ENCODE results near the gene TP53AIP1.

The TP53AIP1 gene

DNA sequence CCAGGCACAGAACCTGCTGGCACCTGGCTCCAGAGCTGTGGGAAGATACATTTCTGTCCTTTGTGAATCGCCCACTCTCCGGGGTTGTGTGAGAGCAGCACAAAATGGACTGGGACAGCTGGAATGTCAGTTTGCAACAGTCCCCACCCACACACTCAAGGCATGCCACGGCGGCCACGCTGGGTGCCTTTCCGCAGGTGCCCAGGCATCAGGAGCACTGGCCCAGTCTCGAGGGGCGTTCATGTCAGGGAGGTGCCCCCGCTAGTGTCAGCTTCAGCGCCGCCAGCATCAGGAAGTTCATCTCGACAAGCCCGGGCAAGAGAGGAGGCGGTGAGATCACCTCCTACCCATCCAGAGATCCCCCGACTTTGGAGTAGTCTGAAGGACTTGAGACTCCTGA is 2.1 kb downstream of the TP53AIP1 start:
- H3K4me1 ChIP-seq, result peaks cover 0 to 3% (median 0%) of the 10 kb centered on the region in 4 donors
- no peaks in the 10 kb centered on the region for H3K36me3 ChIP-seq
- DNase-seq, result no peak
- intact Hi-C loops (cut with DNase I; ENCODE audit: low total_unique reads), result no loop called here
- H3K9me3 ChIP-seq, result no peaks in the 10 kb centered on the region
- no peak overlapping the region for H3K27ac ChIP-seq
- H3K27me3 ChIP-seq, result peaks cover 0 to 25% of the 10 kb centered on the region in 2 donors
- TF ChIP-seq, protein P1, sequence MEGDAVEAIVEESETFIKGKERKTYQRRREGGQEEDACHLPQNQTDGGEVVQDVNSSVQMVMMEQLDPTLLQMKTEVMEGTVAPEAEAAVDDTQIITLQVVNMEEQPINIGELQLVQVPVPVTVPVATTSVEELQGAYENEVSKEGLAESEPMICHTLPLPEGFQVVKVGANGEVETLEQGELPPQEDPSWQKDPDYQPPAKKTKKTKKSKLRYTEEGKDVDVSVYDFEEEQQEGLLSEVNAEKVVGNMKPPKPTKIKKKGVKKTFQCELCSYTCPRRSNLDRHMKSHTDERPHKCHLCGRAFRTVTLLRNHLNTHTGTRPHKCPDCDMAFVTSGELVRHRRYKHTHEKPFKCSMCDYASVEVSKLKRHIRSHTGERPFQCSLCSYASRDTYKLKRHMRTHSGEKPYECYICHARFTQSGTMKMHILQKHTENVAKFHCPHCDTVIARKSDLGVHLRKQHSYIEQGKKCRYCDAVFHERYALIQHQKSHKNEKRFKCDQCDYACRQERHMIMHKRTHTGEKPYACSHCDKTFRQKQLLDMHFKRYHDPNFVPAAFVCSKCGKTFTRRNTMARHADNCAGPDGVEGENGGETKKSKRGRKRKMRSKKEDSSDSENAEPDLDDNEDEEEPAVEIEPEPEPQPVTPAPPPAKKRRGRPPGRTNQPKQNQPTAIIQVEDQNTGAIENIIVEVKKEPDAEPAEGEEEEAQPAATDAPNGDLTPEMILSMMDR (IDR thresholded peaks at IDR 0.05), result no peak
- H3K4me3 ChIP-seq, result no peak overlapping the region

DNA sequence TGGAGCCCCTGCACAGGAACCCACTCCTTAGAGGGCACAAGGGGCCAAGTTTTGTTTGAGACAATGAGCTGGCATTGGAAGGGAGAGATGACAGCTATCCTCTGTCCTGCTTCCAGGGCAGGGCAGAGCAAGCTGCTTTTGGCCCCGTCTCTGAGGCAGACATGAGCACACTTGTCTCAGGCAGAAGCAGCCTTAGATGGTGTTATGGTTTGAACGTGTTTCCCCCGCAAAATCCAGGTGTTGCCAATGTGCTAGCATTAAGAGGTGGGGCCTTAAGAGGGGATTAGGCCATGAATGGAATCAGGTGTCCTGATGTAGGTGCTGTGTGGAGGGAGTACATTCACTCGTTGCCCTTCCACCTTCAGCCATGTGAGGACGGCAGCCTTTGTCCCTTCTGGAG is 2.5 kb downstream of the TP53AIP1 start:
- Histone ChIP-seq H3K27me3 (peaks cover 0 to 25% of the 10 kb centered on the region in 2 donors), H3K27ac (no peak overlapping the region), H3K36me3 (no peaks in the 10 kb centered on the region), H3K4me3 (no peak overlapping the region), H3K9me3 (no peaks in the 10 kb centered on the region), H3K4me1 (peaks cover 0 to 3% (median 0%) of the 10 kb centered on the region in 4 donors)
- intact Hi-C loops (cut with DNase I; ENCODE audit: low total_unique reads), result no loop called here
- no peak for DNase-seq
- TF ChIP-seq, protein P1 (IDR thresholded peaks at IDR 0.05), result no peak

DNA sequence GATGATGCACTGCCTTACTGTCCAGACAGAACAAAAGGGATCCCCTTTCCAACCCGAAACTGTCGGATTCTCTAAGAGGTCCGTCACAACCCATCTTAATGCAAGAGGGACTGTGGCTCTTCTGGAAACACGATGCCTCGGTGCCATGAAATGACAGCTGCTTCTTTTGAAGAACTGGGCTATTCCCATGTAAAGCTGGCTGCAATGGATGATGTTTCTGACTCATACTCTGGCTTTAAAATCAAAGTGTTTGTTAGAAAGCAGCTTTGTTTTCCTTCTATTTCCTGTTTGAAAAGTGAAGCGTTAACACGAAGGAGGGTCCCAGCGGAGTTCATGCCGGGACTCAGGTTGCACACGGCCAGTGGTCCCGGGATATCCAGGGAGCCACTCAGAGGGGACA is 3.1 kb downstream of the TP53AIP1 start:
- TF ChIP-seq, protein P1 (IDR thresholded peaks at IDR 0.05), result no peak
- H3K9me3 ChIP-seq, result no peaks in the 10 kb centered on the region
- peaks cover 0 to 25% of the 10 kb centered on the region in 2 donors for H3K27me3 ChIP-seq
- no peak overlapping the region for H3K4me3 ChIP-seq
- no peak overlapping the region for H3K27ac ChIP-seq
- DNase-seq, result no peak
- intact Hi-C loops (cut with DNase I; ENCODE audit: low total_unique reads), result no loop called here
- no peaks in the 10 kb centered on the region for H3K36me3 ChIP-seq
- peaks cover 0 to 3% (median 0%) of the 10 kb centered on the region in 4 donors for H3K4me1 ChIP-seq

DNA sequence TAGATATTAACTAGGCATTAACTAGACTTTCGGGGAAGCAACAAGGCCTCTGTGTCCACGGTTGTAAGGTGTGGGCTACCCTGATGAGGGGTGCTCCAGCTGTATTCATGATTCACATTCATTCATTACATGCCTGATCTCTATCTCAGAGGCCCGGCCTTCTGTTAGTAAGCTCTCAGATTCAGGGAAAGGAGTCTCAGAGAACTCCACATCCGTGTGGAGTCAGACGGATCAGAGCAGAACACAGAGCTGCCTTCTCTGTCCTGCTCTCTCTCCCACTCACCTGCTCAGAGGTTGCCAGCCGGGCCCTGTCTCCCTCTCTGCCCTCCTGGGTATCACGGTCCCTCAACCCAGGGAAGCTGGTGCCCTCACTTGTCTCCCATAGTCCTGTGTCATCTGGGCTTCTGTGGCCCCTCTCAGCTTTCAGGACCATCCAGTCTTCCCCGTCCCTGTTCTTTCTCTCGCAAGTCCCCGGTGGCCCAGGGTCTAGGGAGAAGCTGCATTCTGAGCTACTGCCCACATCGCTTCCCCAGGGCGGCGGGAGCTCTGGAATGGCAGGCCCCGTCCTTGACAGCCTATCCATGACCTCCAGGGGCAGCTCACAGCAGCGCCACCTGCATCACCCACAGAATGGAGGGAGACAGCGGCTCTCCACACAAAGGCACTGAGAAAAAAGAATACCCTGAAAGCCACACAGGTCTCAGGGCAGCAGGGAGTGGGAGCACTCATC is 4.3 kb downstream of the TP53AIP1 start:
- DNase-seq, result no peak
- peaks cover 0 to 29% of the 10 kb centered on the region in 2 donors for H3K27me3 ChIP-seq
- intact Hi-C loops (cut with DNase I; ENCODE audit: low total_unique reads), result no loop called here
- H3K4me1 ChIP-seq, result peaks cover 0 to 3% (median 0%) of the 10 kb centered on the region in 4 donors
- H3K9me3 ChIP-seq, result no peaks in the 10 kb centered on the region
- TF ChIP-seq, protein P1 (IDR thresholded peaks at IDR 0.05), result no peak
- H3K27ac ChIP-seq, result no peak overlapping the region
- no peaks in the 10 kb centered on the region for H3K36me3 ChIP-seq
- no peak overlapping the region for H3K4me3 ChIP-seq

DNA sequence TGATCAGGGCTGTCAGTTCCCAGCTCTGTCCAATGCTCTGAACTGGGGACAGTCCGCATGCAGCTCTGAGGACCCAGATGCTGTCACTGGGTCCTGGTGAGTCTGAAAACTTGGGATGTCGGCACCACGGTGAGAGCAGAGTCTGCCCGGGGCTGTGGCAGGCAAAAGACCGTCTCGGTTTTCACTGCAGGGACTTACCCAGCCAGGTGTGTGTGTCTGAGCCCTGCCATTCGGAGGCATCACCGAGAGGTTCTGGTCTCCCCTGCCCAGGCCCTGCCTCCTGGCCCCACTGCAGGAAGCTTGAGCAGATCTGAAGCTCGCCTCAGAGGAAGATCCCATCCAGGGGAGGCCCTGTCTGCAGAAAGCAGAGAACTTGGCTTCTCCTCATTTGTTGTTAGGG is 5.2 kb downstream of the TP53AIP1 start:
- Histone ChIP-seq H3K27me3 (peaks cover 0 to 26% of the 10 kb centered on the region in 2 donors), H3K36me3 (no peaks in the 10 kb centered on the region), H3K4me1 (peaks cover 0 to 3% (median 0%) of the 10 kb centered on the region in 4 donors), H3K9me3 (no peaks in the 10 kb centered on the region), H3K27ac (no peak overlapping the region), H3K4me3 (no peak overlapping the region)
- TF ChIP-seq, protein P1 (IDR thresholded peaks at IDR 0.05), result no peak
- intact Hi-C loops (cut with DNase I; ENCODE audit: low total_unique reads), result no loop called here
- no peak for DNase-seq
